Activated T-cell treated with anti-CD3 and anti-CD28 coated beads, Interleukin-2, amount 50 U/mL, for 72 hours (primary cell): ENCODE data around the gene TUBB3. TPM values are rescaled to one million over a fixed set of nuclear protein-coding genes. Genes with fewer than 3 reads are reported as not detected.

ENCODE experiments used
- ATAC-seq, 2 donors: fragments of 150-1000 bp; cut with Tn5 transposase; replicated peaks in 1 of 2; 2 replicates each; pipeline ENCODE4 v1.10.0; 2021; ENCODE audit warnings: moderate library complexity in 2 of 2, mild to moderate bottlenecking in 1 of 2
- DNase-seq, 2 donors: peaks; one replicate each; pipeline ENCODE4 v3.0.0; 2021 to 2022; ENCODE audit warnings: mixed read lengths in 1 of 2
- H3K27ac Mint-ChIP-seq: one replicate; pipeline ENCODE4 v1.8.0; 2022; ENCODE audit warnings: mild to moderate bottlenecking, moderate library complexity, mixed read lengths
- H3K27me3 Mint-ChIP-seq: one replicate; pipeline ENCODE4 v1.8.0; 2022; ENCODE audit warnings: low read depth, mixed read lengths
- H3K36me3 Mint-ChIP-seq, 2 donors: one replicate each; pipeline ENCODE4 v1.8.0; 2022; ENCODE audit warnings: mixed read lengths in 2 of 2, mild to moderate bottlenecking in 1 of 2; ENCODE audit not compliant: insufficient read depth in 2 of 2
- H3K4me1 Mint-ChIP-seq: one replicate; pipeline ENCODE4 v1.8.0; 2022; ENCODE audit warnings: low read depth, mixed read lengths
- H3K4me3 Mint-ChIP-seq, 2 donors: one replicate each; pipeline ENCODE4 v1.8.0; 2022; ENCODE audit warnings: mild to moderate bottlenecking in 2 of 2, mixed read lengths in 2 of 2, moderate library complexity in 2 of 2
- H3K9me3 Mint-ChIP-seq, 2 donors: one replicate each; pipeline ENCODE4 v1.8.0; 2022; ENCODE audit warnings: mixed read lengths in 2 of 2
- total RNA-seq, 2 donors: library from RNA; stranded (reverse); gene quantifications; one replicate each; pipeline ENCODE4 v1.2.3, GENCODE V29; 2022

The TUBB3 gene
- total RNA-seq, 2 donors from 2014 or later: 1.3 to 2.7 TPM

- H3K27me3 Mint-ChIP-seq: peaks cover 24% of the 10 kb centered on the region
- DNase-seq: no peak
These were observed 23.4 kb downstream of the TUBB3 start for GRCh38 chr16:89946515-89946914.

GRCh38 chr16:89949121-89949742, 26.1 kb downstream of the TUBB3 start:
- Mint-ChIP-seq H3K36me3 (no peaks in the 10 kb centered on the region), H3K27ac (no peak overlapping the region), H3K4me1 (peaks cover 20% of the 10 kb centered on the region), H3K27me3 (peaks cover 24% of the 10 kb centered on the region), H3K4me3 (peak overlapping the region; percentile 86 to 87), H3K9me3 (no peaks in the 10 kb centered on the region)
- ATAC-seq: peak in 1 of 2 donors; percentile 41
- peak in 1 of 2 donors; percentile 9 for DNase-seq

More at GRCh38 chr16:89946515-89946914, 23.4 kb downstream of the TUBB3 start:
- Mint-ChIP-seq H3K9me3 (no peaks in the 10 kb centered on the region), H3K27ac (no peak overlapping the region), H3K36me3 (no peaks in the 10 kb centered on the region), H3K4me3 (peak overlapping the region in 1 of 2 donors; percentile 16), H3K4me1 (peaks cover 20% of the 10 kb centered on the region)
- ATAC-seq: no peak

GRCh38 chr16:89949756-89950155, 26.6 kb downstream of the TUBB3 start:
- H3K36me3 Mint-ChIP-seq: no peaks in the 10 kb centered on the region
- peak overlapping the region; percentile 86 to 87 for H3K4me3 Mint-ChIP-seq
- ATAC-seq (no peak), DNase-seq (no peak)
- peaks cover 20% of the 10 kb centered on the region for H3K4me1 Mint-ChIP-seq
- H3K27me3 Mint-ChIP-seq: peaks cover 21% of the 10 kb centered on the region
- H3K27ac Mint-ChIP-seq: no peak overlapping the region
- H3K9me3 Mint-ChIP-seq: no peaks in the 10 kb centered on the region

- peaks cover 9% of the 10 kb centered on the region for H3K27me3 Mint-ChIP-seq
- H3K36me3 Mint-ChIP-seq: no peaks in the 10 kb centered on the region
- peaks cover 20% of the 10 kb centered on the region for H3K4me1 Mint-ChIP-seq
- no peak overlapping the region for H3K27ac Mint-ChIP-seq
- H3K9me3 Mint-ChIP-seq: no peaks in the 10 kb centered on the region
- ATAC-seq: no peak
- H3K4me3 Mint-ChIP-seq: no peak overlapping the region
- no peak for DNase-seq
These were observed 28.4 kb downstream of the TUBB3 start for GRCh38 chr16:89951509-89951908.

- H3K36me3 Mint-ChIP-seq: no peaks in the 10 kb centered on the region
- peaks cover 20% of the 10 kb centered on the region for H3K4me1 Mint-ChIP-seq
- H3K27ac Mint-ChIP-seq: no peak overlapping the region
- H3K4me3 Mint-ChIP-seq: no peak overlapping the region
- peaks cover 8% of the 10 kb centered on the region for H3K27me3 Mint-ChIP-seq
- H3K9me3 Mint-ChIP-seq: no peaks in the 10 kb centered on the region
- DNase-seq (no peak), ATAC-seq (no peak)
These were observed 28.9 kb downstream of the TUBB3 start for GRCh38 chr16:89952049-89952448.

- H3K4me1 Mint-ChIP-seq: peaks cover 17% of the 10 kb centered on the region
- no peaks in the 10 kb centered on the region for H3K9me3 Mint-ChIP-seq
- no peak overlapping the region for H3K4me3 Mint-ChIP-seq
- no peak overlapping the region for H3K27ac Mint-ChIP-seq
- DNase-seq: no peak
- peaks cover 3% of the 10 kb centered on the region for H3K27me3 Mint-ChIP-seq
- ATAC-seq: no peak
- H3K36me3 Mint-ChIP-seq: no peaks in the 10 kb centered on the region
These were observed 29.4 kb downstream of the TUBB3 start for GRCh38 chr16:89952551-89952950.

- Mint-ChIP-seq H3K36me3 (peaks cover 0 to 5% of the 10 kb centered on the region in 2 donors), H3K4me1 (peaks cover 9% of the 10 kb centered on the region), H3K27me3 (no peaks in the 10 kb centered on the region), H3K9me3 (no peaks in the 10 kb centered on the region), H3K4me3 (no peak overlapping the region), H3K27ac (no peak overlapping the region)
- ATAC-seq: no peak
- DNase-seq: no peak
These were observed 30.7 kb downstream of the TUBB3 start for GRCh38 chr16:89953671-89954406.

GRCh38 chr16:89954462-89954861, 31.3 kb downstream of the TUBB3 start:
- H3K36me3 Mint-ChIP-seq: peaks cover 0 to 5% of the 10 kb centered on the region in 2 donors
- peaks cover 9% of the 10 kb centered on the region for H3K4me1 Mint-ChIP-seq
- no peak overlapping the region for H3K4me3 Mint-ChIP-seq
- no peaks in the 10 kb centered on the region for H3K9me3 Mint-ChIP-seq
- no peaks in the 10 kb centered on the region for H3K27me3 Mint-ChIP-seq
- ATAC-seq: no peak
- H3K27ac Mint-ChIP-seq: no peak overlapping the region
- DNase-seq: no peak

- no peak for DNase-seq
These were observed 32.0 kb downstream of the TUBB3 start for GRCh38 chr16:89955001-89955685.

GRCh38 chr16:89956505-89957215, 33.5 kb downstream of the TUBB3 start:
- DNase-seq (no peak), ATAC-seq (no peak)
- Mint-ChIP-seq H3K9me3 (no peaks in the 10 kb centered on the region), H3K36me3 (peaks cover 0 to 5% of the 10 kb centered on the region in 2 donors), H3K4me1 (no peaks in the 10 kb centered on the region), H3K27me3 (no peaks in the 10 kb centered on the region), H3K4me3 (no peak overlapping the region), H3K27ac (no peak overlapping the region)

More at GRCh38 chr16:89955001-89955685, 32.0 kb downstream of the TUBB3 start:
- no peak for ATAC-seq
- no peaks in the 10 kb centered on the region for H3K27me3 Mint-ChIP-seq
- H3K27ac Mint-ChIP-seq: no peak overlapping the region
- H3K36me3 Mint-ChIP-seq: peaks cover 0 to 5% of the 10 kb centered on the region in 2 donors
- no peak overlapping the region for H3K4me3 Mint-ChIP-seq
- peaks cover 3% of the 10 kb centered on the region for H3K4me1 Mint-ChIP-seq
- H3K9me3 Mint-ChIP-seq: no peaks in the 10 kb centered on the region

- DNase-seq: no peak
- Mint-ChIP-seq H3K4me3 (no peak overlapping the region), H3K9me3 (no peaks in the 10 kb centered on the region), H3K27me3 (no peaks in the 10 kb centered on the region), H3K27ac (no peak overlapping the region), H3K36me3 (peaks cover 0 to 5% of the 10 kb centered on the region in 2 donors), H3K4me1 (no peaks in the 10 kb centered on the region)
- no peak for ATAC-seq
These were observed 34.2 kb downstream of the TUBB3 start for GRCh38 chr16:89957216-89957785.

- Mint-ChIP-seq H3K4me3 (no peak overlapping the region), H3K36me3 (peaks cover 0 to 5% of the 10 kb centered on the region in 2 donors), H3K9me3 (no peaks in the 10 kb centered on the region), H3K27ac (no peak overlapping the region), H3K4me1 (no peaks in the 10 kb centered on the region), H3K27me3 (no peaks in the 10 kb centered on the region)
- no peak for DNase-seq
- no peak for ATAC-seq
These were observed 34.9 kb downstream of the TUBB3 start for GRCh38 chr16:89958068-89958467.
